Caco-2 (cell line): ENCODE measurements around the gene FNDC7. TPM values are rescaled to one million over a fixed set of nuclear protein-coding genes. Genes with fewer than 3 reads are reported as not detected.

ENCODE experiments used
- BruUV-seq: library from RNA; stranded (reverse); fragments of 400-500 nt; replicated peaks from 2 replicates; lab custom pipeline; 2021; lab: Mats Ljungman, UMichigan
- CTCF ChIA-PET: fragments of 300-600 bp; sonication (Branson Sonifier 250); formaldehyde crosslinking; loops from one replicate; lab custom pipeline; 2022; ENCODE audit warnings: antibody characterized with exemption; lab: Charles Lee
- POLR2A ChIA-PET: fragments of 300-600 bp; sonication (Branson Sonifier 250); formaldehyde crosslinking; loops from one replicate; lab custom pipeline; 2022; ENCODE audit warnings: antibody characterized with exemption; lab: Charles Lee
- DNase-seq, 2 experiments: peaks; one replicate each; pipeline versions ENCODE4 v3.0.0 to v3.0.0-alpha.2; 2020 to 2022
- H3K27me3 ChIP-seq: replicated peaks from 2 replicates; pipeline ENCODE4 v1.6.0; 2011; ENCODE audit warnings: low read length; ENCODE audit not compliant: control insufficient read depth, insufficient read depth
- H3K36me3 ChIP-seq: 2 replicates; pipeline ENCODE4 v1.5.1; 2011; ENCODE audit warnings: low read length; ENCODE audit not compliant: control insufficient read depth, insufficient read depth
- H3K4me1 ChIP-seq: fragments of 250-450 bp; sonication (Bioruptor Pico); 2 replicates; pipeline ENCODE4 v1.5.1; 2020; ENCODE audit warnings: mild to moderate bottlenecking
- H3K4me3 ChIP-seq: 2 replicates; pipeline ENCODE4 v1.5.1; 2011; ENCODE audit warnings: low read depth, mild to moderate bottlenecking, control low read depth, low read length
- H3K9me3 ChIP-seq: fragments of 250-450 bp; sonication (Bioruptor Pico); 2 replicates; pipeline ENCODE4 v1.5.1; 2020; ENCODE audit warnings: mild to moderate bottlenecking, moderate library complexity
- H3K27ac Mint-ChIP-seq: one replicate; pipeline ENCODE4 v1.8.0; 2022; ENCODE audit warnings: mixed read lengths; ENCODE audit not compliant: unreplicated experiment
- H3K27me3 Mint-ChIP-seq: one replicate; pipeline ENCODE4 v1.8.0; 2022; ENCODE audit warnings: mixed read lengths; ENCODE audit not compliant: insufficient read depth, unreplicated experiment
- H3K36me3 Mint-ChIP-seq: one replicate; pipeline ENCODE4 v1.8.0; 2022; ENCODE audit warnings: mild to moderate bottlenecking, mixed read lengths; ENCODE audit not compliant: insufficient read depth, unreplicated experiment
- H3K4me1 Mint-ChIP-seq: one replicate; pipeline ENCODE4 v1.8.0; 2022; ENCODE audit warnings: low read depth, mixed read lengths; ENCODE audit not compliant: unreplicated experiment
- H3K4me3 Mint-ChIP-seq: one replicate; pipeline ENCODE4 v1.8.0; 2022; ENCODE audit warnings: mild to moderate bottlenecking, moderate library complexity, mixed read lengths; ENCODE audit not compliant: unreplicated experiment
- H3K9me3 Mint-ChIP-seq: one replicate; pipeline ENCODE4 v1.8.0; 2022; ENCODE audit warnings: mixed read lengths; ENCODE audit not compliant: unreplicated experiment
- intact Hi-C: fragments of 100-400 bp; cut with micrococcal nuclease; formaldehyde crosslinking; loops from one replicate; pipeline ENCODE4 v1.10.0; 2022; ENCODE audit not compliant: unreplicated experiment
- total RNA-seq: library from RNA; stranded (reverse); gene quantifications from 2 replicates; pipeline ENCODE4 v1.2.3, GENCODE V29; 2022
- TF ChIP-seq, protein P1 (sequence below), 2 experiments: fragments of 200-600 bp in 1 of 2; IDR thresholded peaks; 1 replicate in 1 of 2; 2 replicates in 1 of 2; pipeline versions ENCODE4 v1.5.1 to v1.8.0; 2011 to 2022; ENCODE audit warnings: antibody characterized with exemption in 1 of 2, control low read depth in 1 of 2, inconsistent platforms in 1 of 2, low read depth in 1 of 2, low read length in 1 of 2, mild to moderate bottlenecking in 1 of 2, moderate library complexity in 1 of 2; ENCODE audit not compliant: insufficient read depth in 1 of 2, severe bottlenecking in 1 of 2, unreplicated experiment in 1 of 2

FNDC7 gene
- total RNA-seq, 1 experiment from 2014 or later = not detected

DNA sequence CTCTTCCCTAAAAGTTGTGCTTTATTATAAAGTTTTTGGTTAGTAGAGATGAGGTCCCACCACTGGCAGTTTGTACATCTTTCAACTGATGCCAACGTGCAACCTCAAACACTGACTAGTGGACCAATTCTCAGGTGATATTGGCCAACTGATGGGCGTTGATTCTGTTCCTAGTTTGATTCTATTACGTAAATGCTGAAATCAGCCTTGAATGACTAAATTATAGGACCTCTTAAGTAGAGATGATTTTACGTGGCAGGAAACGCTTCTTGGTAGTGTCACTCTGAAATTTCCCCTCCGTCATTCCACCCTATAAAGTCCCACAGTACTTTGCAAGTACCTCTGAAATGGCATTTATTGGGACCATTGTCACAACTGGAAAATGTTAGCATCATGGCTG is 8.8 kb upstream of the FNDC7 start:
- Histone ChIP-seq H3K36me3 (no peaks in the 10 kb centered on the region; the same call in 1 of the 2 replicates), H3K4me1 (no peaks in the 10 kb centered on the region; the same call in 1 of the 2 replicates), H3K4me3 (no peak overlapping the region), H3K27me3 (no peaks in the 10 kb centered on the region), H3K9me3 (no peaks in the 10 kb centered on the region)
- intact Hi-C loops = loop anchor here (2.0 kb wide), 1 partner anchor 43 kb away; the partner anchor contains the start of gene STXBP3
- CTCF ChIA-PET = interaction anchor here (0.6 kb wide), 1 partner anchor 134 kb away, joined by 3 read pairs; no protein-coding TSS in a partner anchor
- Mint-ChIP-seq H3K27me3 (no peaks in the 10 kb centered on the region), H3K4me3 (no peak overlapping the region), H3K27ac (no peak overlapping the region), H3K9me3 (no peaks in the 10 kb centered on the region), H3K4me1 (peaks cover 6% of the 10 kb centered on the region), H3K36me3 (peaks cover 28% of the 10 kb centered on the region)
- no TSS peak for BruUV-seq
- TF ChIP-seq, protein P1, sequence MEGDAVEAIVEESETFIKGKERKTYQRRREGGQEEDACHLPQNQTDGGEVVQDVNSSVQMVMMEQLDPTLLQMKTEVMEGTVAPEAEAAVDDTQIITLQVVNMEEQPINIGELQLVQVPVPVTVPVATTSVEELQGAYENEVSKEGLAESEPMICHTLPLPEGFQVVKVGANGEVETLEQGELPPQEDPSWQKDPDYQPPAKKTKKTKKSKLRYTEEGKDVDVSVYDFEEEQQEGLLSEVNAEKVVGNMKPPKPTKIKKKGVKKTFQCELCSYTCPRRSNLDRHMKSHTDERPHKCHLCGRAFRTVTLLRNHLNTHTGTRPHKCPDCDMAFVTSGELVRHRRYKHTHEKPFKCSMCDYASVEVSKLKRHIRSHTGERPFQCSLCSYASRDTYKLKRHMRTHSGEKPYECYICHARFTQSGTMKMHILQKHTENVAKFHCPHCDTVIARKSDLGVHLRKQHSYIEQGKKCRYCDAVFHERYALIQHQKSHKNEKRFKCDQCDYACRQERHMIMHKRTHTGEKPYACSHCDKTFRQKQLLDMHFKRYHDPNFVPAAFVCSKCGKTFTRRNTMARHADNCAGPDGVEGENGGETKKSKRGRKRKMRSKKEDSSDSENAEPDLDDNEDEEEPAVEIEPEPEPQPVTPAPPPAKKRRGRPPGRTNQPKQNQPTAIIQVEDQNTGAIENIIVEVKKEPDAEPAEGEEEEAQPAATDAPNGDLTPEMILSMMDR (IDR thresholded peaks at IDR 0.05; ENCODE audit: insufficient read depth in 1 of 2, low read depth in 1 of 2, low read length in 1 of 2, severe bottlenecking in 1 of 2, unreplicated experiment in 1 of 2) = no peak
- no peak for DNase-seq
- POLR2A ChIA-PET = no interaction called here

DNA sequence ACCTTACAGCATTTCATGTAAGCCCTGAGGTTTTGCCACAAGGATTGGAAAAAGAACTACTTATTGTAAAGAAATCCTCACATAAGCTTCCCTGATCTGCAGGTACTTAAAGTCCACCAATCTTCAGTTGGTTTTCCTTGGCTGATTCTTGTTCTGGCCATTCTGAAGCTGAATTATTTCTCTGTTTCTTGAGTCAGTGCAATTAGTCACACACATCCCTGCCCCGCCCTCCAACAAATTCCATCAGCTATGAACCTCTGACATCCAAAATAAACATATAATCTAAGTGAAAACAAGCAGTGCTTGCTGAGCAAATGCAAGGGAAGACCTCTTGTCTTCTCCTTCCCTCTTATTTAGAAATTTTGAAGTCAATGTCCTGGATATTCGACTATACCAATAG is 8.2 kb upstream of the FNDC7 start:
- TF ChIP-seq, protein P1 (IDR thresholded peaks at IDR 0.05; ENCODE audit: insufficient read depth in 1 of 2, low read depth in 1 of 2, low read length in 1 of 2, severe bottlenecking in 1 of 2, unreplicated experiment in 1 of 2) = no peak

GRCh38 chr1:108706643-108707042 is 6.1 kb upstream of the FNDC7 start:
- no TSS peak for BruUV-seq
- H3K27me3 Mint-ChIP-seq = no peaks in the 10 kb centered on the region

More for the DNA sequence above, 8.2 kb upstream of the FNDC7 start:
- Histone ChIP-seq H3K27me3 (no peaks in the 10 kb centered on the region), H3K36me3 (no peaks in the 10 kb centered on the region), H3K4me3 (no peak overlapping the region), H3K4me1 (no peaks in the 10 kb centered on the region; the same call in 1 of the 2 replicates), H3K9me3 (no peaks in the 10 kb centered on the region)
- no peak for DNase-seq
- Mint-ChIP-seq H3K36me3 (peaks cover 22% of the 10 kb centered on the region), H3K9me3 (no peaks in the 10 kb centered on the region), H3K27me3 (no peaks in the 10 kb centered on the region), H3K4me1 (peaks cover 3% of the 10 kb centered on the region), H3K4me3 (no peak overlapping the region), H3K27ac (no peak overlapping the region)
- BruUV-seq = no TSS peak
- CTCF ChIA-PET = interaction anchor here (0.6 kb wide), 1 partner anchor 135 kb away, joined by 3 read pairs; no protein-coding TSS in a partner anchor
- intact Hi-C loops = no loop called here
- POLR2A ChIA-PET = no interaction called here

More at GRCh38 chr1:108706643-108707042, 6.1 kb upstream of the FNDC7 start:
- ChIA-PET CTCF (no interaction called here), POLR2A (no interaction called here)
- Histone ChIP-seq H3K4me1 (no peaks in the 10 kb centered on the region; the same call in 1 of the 2 replicates), H3K9me3 (no peaks in the 10 kb centered on the region), H3K4me3 (no peak overlapping the region), H3K36me3 (no peaks in the 10 kb centered on the region), H3K27me3 (no peaks in the 10 kb centered on the region)
- intact Hi-C loops = no loop called here
- DNase-seq = no peak
- TF ChIP-seq, protein P1 (IDR thresholded peaks at IDR 0.05; ENCODE audit: insufficient read depth in 1 of 2, low read depth in 1 of 2, low read length in 1 of 2, severe bottlenecking in 1 of 2, unreplicated experiment in 1 of 2) = no peak
- Mint-ChIP-seq H3K27ac (no peak overlapping the region), H3K36me3 (peaks cover 11% of the 10 kb centered on the region), H3K9me3 (no peaks in the 10 kb centered on the region), H3K4me1 (no peaks in the 10 kb centered on the region), H3K4me3 (no peak overlapping the region)
